ENCODE data around the gene JADE2.

GRCh38 chr5:134536876-134537275 is 11.4 kb downstream of the JADE2 start:
- no peak for TF ChIP-seq POLR2A (IDR thresholded peaks at IDR 0.05; ENCODE audit: low read depth, low read length)
- no peak for TF ChIP-seq TAF1 (IDR thresholded peaks at IDR 0.05; ENCODE audit: borderline replicate concordance, low read depth, low read length)
- TF ChIP-seq POLR2AphosphoS5 (IDR thresholded peaks at IDR 0.05; ENCODE audit: low read depth, low read length): no peak

Data from GM12892 (cell line).